ENCODE measurements around the gene TBC1D10A. TPM values are rescaled to one million over a fixed set of nuclear protein-coding genes. Genes with fewer than 3 reads are reported as not detected.

Gene TBC1D10A
- total RNA-seq, 1 experiment from 2014 or later = 11.1 TPM

DNA sequence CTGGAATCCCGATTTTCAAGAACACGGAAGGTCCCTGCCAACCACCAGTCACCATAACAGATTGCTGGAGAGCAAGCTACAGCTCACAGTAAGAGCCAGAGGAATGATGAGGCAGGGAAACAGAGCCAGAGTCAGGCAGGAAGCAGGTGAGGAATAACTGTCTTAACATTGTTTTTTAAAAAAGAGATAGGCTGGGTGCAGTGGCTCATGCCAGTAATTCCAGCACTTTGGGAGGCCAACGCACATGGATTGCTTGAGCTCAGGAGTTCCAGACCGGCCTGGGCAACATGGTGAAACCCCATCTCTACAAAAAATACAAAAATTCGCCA, 24.0 kb downstream of the TBC1D10A start:
- Mint-ChIP-seq H3K9me3 (no peaks in the 10 kb centered on the region), H3K4me1 (no peaks in the 10 kb centered on the region), H3K27ac (peak overlapping the region; percentile 58), H3K27me3 (ENCODE audit: low read depth) (no peaks in the 10 kb centered on the region), H3K4me3 (no peak overlapping the region), H3K36me3 (no peaks in the 10 kb centered on the region; the same call in 1 of the 2 replicates)
- DNase-seq (ENCODE audit: low spot score) = no peak
- POLR2A ChIA-PET = no interaction called here
- no peak for ATAC-seq
- TF ChIP-seq ELF4 (CRISPR knock-in tag; IDR thresholded peaks at IDR 0.05; ENCODE audit: low read depth) (no peak), ZBTB21 (CRISPR knock-in tag; IDR thresholded peaks at IDR 0.05; ENCODE audit: borderline replicate concordance) (no peak), MYBL2 (CRISPR knock-in tag; IDR thresholded peaks at IDR 0.05) (no peak), AR (CRISPR knock-in tag; IDR thresholded peaks at IDR 0.05) (no peak), ZNF317 (CRISPR knock-in tag; IDR thresholded peaks at IDR 0.05; ENCODE audit: borderline replicate concordance, low read depth) (no peak), IRF1 (CRISPR knock-in tag; IDR thresholded peaks at IDR 0.05) (no peak), ZNF423 (CRISPR knock-in tag; IDR thresholded peaks at IDR 0.05) (no peak), NFATC4 (CRISPR knock-in tag; IDR thresholded peaks at IDR 0.05) (no peak), TP53 (CRISPR knock-in tag; IDR thresholded peaks at IDR 0.05) (no peak), NFYB (CRISPR knock-in tag; conservative IDR thresholded peaks at IDR 0.05; ENCODE audit: low read depth) (no peak), ERG (CRISPR knock-in tag; IDR thresholded peaks at IDR 0.05) (no peak), CBFB (CRISPR knock-in tag; IDR thresholded peaks at IDR 0.05; ENCODE audit: low read depth) (no peak), FOXP4 (CRISPR knock-in tag; IDR thresholded peaks at IDR 0.05) (no peak)
- TF ChIP-seq, protein P1, sequence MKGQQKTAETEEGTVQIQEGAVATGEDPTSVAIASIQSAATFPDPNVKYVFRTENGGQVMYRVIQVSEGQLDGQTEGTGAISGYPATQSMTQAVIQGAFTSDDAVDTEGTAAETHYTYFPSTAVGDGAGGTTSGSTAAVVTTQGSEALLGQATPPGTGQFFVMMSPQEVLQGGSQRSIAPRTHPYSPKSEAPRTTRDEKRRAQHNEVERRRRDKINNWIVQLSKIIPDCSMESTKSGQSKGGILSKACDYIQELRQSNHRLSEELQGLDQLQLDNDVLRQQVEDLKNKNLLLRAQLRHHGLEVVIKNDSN (CRISPR knock-in tag; IDR thresholded peaks at IDR 0.05) = no peak
- TF ChIP-seq, protein P2, sequence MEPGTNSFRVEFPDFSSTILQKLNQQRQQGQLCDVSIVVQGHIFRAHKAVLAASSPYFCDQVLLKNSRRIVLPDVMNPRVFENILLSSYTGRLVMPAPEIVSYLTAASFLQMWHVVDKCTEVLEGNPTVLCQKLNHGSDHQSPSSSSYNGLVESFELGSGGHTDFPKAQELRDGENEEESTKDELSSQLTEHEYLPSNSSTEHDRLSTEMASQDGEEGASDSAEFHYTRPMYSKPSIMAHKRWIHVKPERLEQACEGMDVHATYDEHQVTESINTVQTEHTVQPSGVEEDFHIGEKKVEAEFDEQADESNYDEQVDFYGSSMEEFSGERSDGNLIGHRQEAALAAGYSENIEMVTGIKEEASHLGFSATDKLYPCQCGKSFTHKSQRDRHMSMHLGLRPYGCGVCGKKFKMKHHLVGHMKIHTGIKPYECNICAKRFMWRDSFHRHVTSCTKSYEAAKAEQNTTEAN (CRISPR knock-in tag; IDR thresholded peaks at IDR 0.05) = no peak
- TF ChIP-seq, protein P3, sequence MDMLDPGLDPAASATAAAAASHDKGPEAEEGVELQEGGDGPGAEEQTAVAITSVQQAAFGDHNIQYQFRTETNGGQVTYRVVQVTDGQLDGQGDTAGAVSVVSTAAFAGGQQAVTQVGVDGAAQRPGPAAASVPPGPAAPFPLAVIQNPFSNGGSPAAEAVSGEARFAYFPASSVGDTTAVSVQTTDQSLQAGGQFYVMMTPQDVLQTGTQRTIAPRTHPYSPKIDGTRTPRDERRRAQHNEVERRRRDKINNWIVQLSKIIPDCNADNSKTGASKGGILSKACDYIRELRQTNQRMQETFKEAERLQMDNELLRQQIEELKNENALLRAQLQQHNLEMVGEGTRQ (CRISPR knock-in tag; IDR thresholded peaks at IDR 0.05) = no peak
- TF ChIP-seq, protein P4, sequence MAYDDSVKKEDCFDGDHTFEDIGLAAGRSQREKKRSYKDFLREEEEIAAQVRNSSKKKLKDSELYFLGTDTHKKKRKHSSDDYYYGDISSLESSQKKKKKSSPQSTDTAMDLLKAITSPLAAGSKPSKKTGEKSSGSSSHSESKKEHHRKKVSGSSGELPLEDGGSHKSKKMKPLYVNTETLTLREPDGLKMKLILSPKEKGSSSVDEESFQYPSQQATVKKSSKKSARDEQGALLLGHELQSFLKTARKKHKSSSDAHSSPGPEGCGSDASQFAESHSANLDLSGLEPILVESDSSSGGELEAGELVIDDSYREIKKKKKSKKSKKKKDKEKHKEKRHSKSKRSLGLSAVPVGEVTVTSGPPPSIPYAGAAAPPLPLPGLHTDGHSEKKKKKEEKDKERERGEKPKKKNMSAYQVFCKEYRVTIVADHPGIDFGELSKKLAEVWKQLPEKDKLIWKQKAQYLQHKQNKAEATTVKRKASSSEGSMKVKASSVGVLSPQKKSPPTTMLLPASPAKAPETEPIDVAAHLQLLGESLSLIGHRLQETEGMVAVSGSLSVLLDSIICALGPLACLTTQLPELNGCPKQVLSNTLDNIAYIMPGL (CRISPR knock-in tag; IDR thresholded peaks at IDR 0.05) = no peak
- TF ChIP-seq, protein P5, sequence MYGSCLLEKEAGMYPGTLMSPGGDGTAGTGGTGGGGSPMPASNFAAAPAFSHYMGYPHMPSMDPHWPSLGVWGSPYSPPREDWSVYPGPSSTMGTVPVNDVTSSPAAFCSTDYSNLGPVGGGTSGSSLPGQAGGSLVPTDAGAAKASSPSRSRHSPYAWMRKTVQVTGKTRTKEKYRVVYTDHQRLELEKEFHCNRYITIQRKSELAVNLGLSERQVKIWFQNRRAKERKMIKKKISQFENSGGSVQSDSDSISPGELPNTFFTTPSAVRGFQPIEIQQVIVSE (CRISPR knock-in tag; IDR thresholded peaks at IDR 0.05; ENCODE audit: borderline replicate concordance) = no peak
- TF ChIP-seq, protein P6, sequence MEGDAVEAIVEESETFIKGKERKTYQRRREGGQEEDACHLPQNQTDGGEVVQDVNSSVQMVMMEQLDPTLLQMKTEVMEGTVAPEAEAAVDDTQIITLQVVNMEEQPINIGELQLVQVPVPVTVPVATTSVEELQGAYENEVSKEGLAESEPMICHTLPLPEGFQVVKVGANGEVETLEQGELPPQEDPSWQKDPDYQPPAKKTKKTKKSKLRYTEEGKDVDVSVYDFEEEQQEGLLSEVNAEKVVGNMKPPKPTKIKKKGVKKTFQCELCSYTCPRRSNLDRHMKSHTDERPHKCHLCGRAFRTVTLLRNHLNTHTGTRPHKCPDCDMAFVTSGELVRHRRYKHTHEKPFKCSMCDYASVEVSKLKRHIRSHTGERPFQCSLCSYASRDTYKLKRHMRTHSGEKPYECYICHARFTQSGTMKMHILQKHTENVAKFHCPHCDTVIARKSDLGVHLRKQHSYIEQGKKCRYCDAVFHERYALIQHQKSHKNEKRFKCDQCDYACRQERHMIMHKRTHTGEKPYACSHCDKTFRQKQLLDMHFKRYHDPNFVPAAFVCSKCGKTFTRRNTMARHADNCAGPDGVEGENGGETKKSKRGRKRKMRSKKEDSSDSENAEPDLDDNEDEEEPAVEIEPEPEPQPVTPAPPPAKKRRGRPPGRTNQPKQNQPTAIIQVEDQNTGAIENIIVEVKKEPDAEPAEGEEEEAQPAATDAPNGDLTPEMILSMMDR (IDR thresholded peaks at IDR 0.05) = no peak
- CTCF ChIA-PET = interaction anchor here (0.6 to 7.9 kb wide), 5 partner anchors 14 to 933 kb away, joined by 3 to 57 read pairs (median 4); partner anchors contain the start of genes CASTOR1 and RNF215
